Fibroblast of lung (primary cell): ENCODE measurements around the gene CRYL1. TPM values are rescaled to one million over a fixed set of nuclear protein-coding genes. Genes with fewer than 3 reads are reported as not detected.

Experiments used
- DNase-seq, 2 donors: peaks; one replicate each; pipeline versions ENCODE4 v3.0.0 to v3.0.0-alpha.2; 2010; ENCODE audit warnings: low read depth in 2 of 2
- H2AFZ ChIP-seq: 2 replicates; pipeline ENCODE4 v1.5.1; 2012; ENCODE audit warnings: low read length, control low read depth, inconsistent platforms
- H3K27ac ChIP-seq: 2 replicates; pipeline ENCODE4 v1.5.1; 2011; ENCODE audit warnings: low read length, control low read depth; ENCODE audit not compliant: insufficient read depth
- H3K27me3 ChIP-seq: 2 replicates; pipeline ENCODE4 v1.5.1; 2011; ENCODE audit warnings: mild to moderate bottlenecking, low read length; ENCODE audit not compliant: control insufficient read depth, insufficient read depth
- H3K36me3 ChIP-seq: 2 replicates; pipeline ENCODE4 v1.5.1; 2011; ENCODE audit warnings: low read length; ENCODE audit not compliant: control insufficient read depth, insufficient read depth
- H3K4me1 ChIP-seq: 2 replicates; pipeline ENCODE4 v1.5.1; 2011; ENCODE audit warnings: low read length; ENCODE audit not compliant: control insufficient read depth, insufficient read depth; ENCODE audit errors: extremely low read depth
- H3K4me2 ChIP-seq: 2 replicates; pipeline ENCODE4 v1.5.1; 2011; ENCODE audit warnings: low read length, control low read depth; ENCODE audit not compliant: insufficient read depth; ENCODE audit errors: extremely low read depth
- H3K4me3 ChIP-seq, 4 experiments: fragments of 200-600 bp in 1 of 4; sonication (generic) in 1 of 4; replicated peaks in 1 of 4; 2 replicates each; pipeline ENCODE4 v1.5.1; 2011 to 2016; ENCODE audit warnings: low read length in 4 of 4, low read depth in 3 of 4, mild to moderate bottlenecking in 3 of 4, control low read depth in 2 of 4, inconsistent platforms in 1 of 4, mixed read lengths in 1 of 4; ENCODE audit not compliant: insufficient read depth in 1 of 4; ENCODE audit errors: control extremely low read depth in 1 of 4
- H3K79me2 ChIP-seq: 2 replicates; pipeline ENCODE4 v1.5.1; 2012; ENCODE audit warnings: mild to moderate bottlenecking, low read length, inconsistent platforms; ENCODE audit not compliant: control insufficient read depth, insufficient read depth
- H3K9ac ChIP-seq: 2 replicates; pipeline ENCODE4 v1.5.1; 2011; ENCODE audit warnings: mild to moderate bottlenecking, low read length, control low read depth; ENCODE audit not compliant: insufficient read depth
- H3K9me3 ChIP-seq: 2 replicates; pipeline ENCODE4 v1.5.1; 2012; ENCODE audit warnings: low read depth, low read length; ENCODE audit not compliant: control insufficient read depth, insufficient read depth
- H4K20me1 ChIP-seq: 2 replicates; pipeline ENCODE4 v1.5.1; 2011; ENCODE audit warnings: low read length; ENCODE audit not compliant: control insufficient read depth, insufficient read depth; ENCODE audit errors: extremely low read depth
- EZH2 ChIP-seq: IDR thresholded peaks from 2 replicates; pipeline ENCODE4 v1.5.1; 2012; ENCODE audit warnings: low read length, control low read depth, mild to moderate bottlenecking; ENCODE audit errors: missing control alignments
- polyA plus RNA-seq, 2 donors: library from polyadenylated mRNA; depleted of rRNA in 1 of 2; stranded (reverse) in 1 of 2; unstranded in 1 of 2; fragments of >200 nt; gene quantifications; 2 replicates each; pipeline ENCODE4 v1.2.1, GENCODE V29; 2011 to 2012; ENCODE audit warnings: missing spikeins in 1 of 2
- total RNA-seq: library from RNA; depleted of rRNA; stranded (reverse); fragments of >200 nt; gene quantifications from 2 replicates; pipeline ENCODE4 v1.2.1, GENCODE V29; 2014
- TF ChIP-seq, protein P1 (sequence below), 2 donors: IDR thresholded peaks in 1 of 2; conservative IDR thresholded peaks in 1 of 2; 1 replicate in 1 of 2; 2 replicates in 1 of 2; pipeline ENCODE4 v1.5.1; 2011 to 2012; ENCODE audit warnings: low read length in 2 of 2, control low read depth in 1 of 2, inconsistent platforms in 1 of 2, low read depth in 1 of 2, mild to moderate bottlenecking in 1 of 2

CRYL1 gene
- total and polyA plus RNA-seq, 2 donors (not counting 1 experiment from before 2014, with no cell fraction given) = 18.3 to 20.1 TPM

DNA sequence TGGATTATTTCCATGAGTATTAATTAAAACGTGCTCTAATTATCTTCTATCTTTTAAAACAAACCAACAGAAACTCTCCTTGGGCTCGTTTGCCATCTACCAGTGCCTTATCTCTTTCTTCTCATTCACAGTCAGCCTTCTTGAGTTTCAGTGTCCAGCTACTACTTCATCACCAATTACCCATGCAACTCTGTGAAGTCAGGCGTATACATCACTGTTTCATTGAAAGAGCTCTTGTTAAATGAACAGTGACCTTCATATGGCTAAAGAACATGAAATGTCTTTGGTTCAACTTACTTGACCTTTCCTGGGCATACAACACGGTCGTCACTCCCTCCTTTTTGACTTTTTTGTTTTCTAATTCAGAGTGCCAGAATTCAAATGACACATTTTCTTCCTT is 36.1 kb upstream of the CRYL1 start:
- Histone ChIP-seq H3K27ac (no peak overlapping the region), H3K27me3 (no peaks in the 10 kb centered on the region), H4K20me1 (no peaks in the 10 kb centered on the region), H2AFZ (no peak overlapping the region), H3K9ac (no peak overlapping the region), H3K79me2 (no peaks in the 10 kb centered on the region), H3K9me3 (no peaks in the 10 kb centered on the region), H3K4me3 (no peak overlapping the region), H3K4me1 (no peaks in the 10 kb centered on the region), H3K36me3 (no peaks in the 10 kb centered on the region), H3K4me2 (no peak overlapping the region)
- DNase-seq = no peak
- TF ChIP-seq EZH2 = no peak
- TF ChIP-seq, protein P1, sequence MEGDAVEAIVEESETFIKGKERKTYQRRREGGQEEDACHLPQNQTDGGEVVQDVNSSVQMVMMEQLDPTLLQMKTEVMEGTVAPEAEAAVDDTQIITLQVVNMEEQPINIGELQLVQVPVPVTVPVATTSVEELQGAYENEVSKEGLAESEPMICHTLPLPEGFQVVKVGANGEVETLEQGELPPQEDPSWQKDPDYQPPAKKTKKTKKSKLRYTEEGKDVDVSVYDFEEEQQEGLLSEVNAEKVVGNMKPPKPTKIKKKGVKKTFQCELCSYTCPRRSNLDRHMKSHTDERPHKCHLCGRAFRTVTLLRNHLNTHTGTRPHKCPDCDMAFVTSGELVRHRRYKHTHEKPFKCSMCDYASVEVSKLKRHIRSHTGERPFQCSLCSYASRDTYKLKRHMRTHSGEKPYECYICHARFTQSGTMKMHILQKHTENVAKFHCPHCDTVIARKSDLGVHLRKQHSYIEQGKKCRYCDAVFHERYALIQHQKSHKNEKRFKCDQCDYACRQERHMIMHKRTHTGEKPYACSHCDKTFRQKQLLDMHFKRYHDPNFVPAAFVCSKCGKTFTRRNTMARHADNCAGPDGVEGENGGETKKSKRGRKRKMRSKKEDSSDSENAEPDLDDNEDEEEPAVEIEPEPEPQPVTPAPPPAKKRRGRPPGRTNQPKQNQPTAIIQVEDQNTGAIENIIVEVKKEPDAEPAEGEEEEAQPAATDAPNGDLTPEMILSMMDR (conservative IDR thresholded peaks at IDR 0.05 in 1 of 2, IDR thresholded peaks at IDR 0.05 in 1 of 2; ENCODE audit: low read depth in 1 of 2, low read length in 2 of 2) = no peak

DNA sequence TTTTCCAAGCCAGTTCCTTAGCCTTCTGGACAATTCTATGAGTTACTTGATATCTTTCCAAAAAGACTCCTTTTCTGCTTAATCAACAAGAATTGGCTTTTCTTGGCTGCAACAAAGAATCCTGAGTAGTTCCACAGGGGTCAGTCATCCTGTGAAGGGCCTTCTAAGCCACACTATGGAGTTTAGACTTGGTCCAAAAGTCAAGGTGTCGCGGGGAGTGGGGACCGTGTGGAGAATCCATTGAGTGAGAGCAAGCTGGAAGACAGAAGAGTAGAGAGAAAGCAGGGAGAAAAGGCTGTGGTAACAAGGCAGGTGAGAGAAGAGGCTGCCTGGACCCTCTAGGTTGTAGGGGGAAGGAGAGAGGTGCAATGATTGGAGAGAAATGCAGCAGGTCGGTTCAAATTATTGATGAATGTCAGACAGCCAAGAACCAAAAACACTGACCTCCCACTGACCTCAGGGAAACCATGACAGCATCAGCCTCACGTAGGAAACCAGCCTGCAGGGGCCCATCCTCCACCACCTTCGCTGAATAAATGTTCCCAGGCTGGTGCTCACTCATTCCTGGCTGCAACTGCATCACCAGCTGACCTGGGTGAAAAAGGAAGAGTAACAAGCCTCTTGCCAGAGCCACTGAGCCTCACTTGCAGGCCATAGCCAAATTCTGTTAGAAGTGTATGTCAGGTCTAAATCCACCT is 34.2 kb upstream of the CRYL1 start:
- DNase-seq = no peak
- H2AFZ ChIP-seq = no peak overlapping the region
- H3K9ac ChIP-seq = no peak overlapping the region
- no peak overlapping the region for H3K4me2 ChIP-seq
- H3K27me3 ChIP-seq = no peaks in the 10 kb centered on the region
- no peaks in the 10 kb centered on the region for H3K79me2 ChIP-seq
- no peak overlapping the region for H3K4me3 ChIP-seq
- no peaks in the 10 kb centered on the region for H3K4me1 ChIP-seq
- no peaks in the 10 kb centered on the region for H4K20me1 ChIP-seq
- H3K9me3 ChIP-seq = no peaks in the 10 kb centered on the region
- TF ChIP-seq, protein P1 (conservative IDR thresholded peaks at IDR 0.05 in 1 of 2, IDR thresholded peaks at IDR 0.05 in 1 of 2; ENCODE audit: low read depth in 1 of 2, low read length in 2 of 2) = no peak
- TF ChIP-seq EZH2 = no peak
- H3K27ac ChIP-seq = no peak overlapping the region
- H3K36me3 ChIP-seq = no peaks in the 10 kb centered on the region

DNA sequence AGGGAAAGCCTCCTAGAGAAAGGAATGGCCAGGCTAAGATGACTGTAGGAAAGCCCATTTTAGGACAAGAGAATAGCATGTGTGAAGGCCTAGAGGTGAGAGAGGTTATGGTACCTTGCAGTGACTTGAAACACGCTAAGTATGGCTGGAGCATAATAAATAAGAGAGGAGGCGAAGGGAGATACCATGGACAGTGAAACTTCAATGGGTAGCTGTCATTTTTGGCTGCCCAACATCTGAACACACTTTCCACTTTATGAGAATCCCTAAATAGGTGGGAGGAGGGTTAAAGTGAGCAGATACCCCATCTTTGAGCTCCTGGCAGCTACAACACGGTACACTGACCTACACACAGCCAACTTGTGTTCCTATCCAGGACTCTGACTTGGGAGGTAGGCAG is 33.3 kb upstream of the CRYL1 start:
- Histone ChIP-seq H3K4me2 (no peak overlapping the region), H3K9ac (no peak overlapping the region), H3K36me3 (no peaks in the 10 kb centered on the region), H3K9me3 (no peaks in the 10 kb centered on the region), H3K4me3 (no peak overlapping the region), H3K79me2 (no peaks in the 10 kb centered on the region), H2AFZ (no peak overlapping the region), H3K4me1 (no peaks in the 10 kb centered on the region), H4K20me1 (no peaks in the 10 kb centered on the region), H3K27ac (no peak overlapping the region), H3K27me3 (no peaks in the 10 kb centered on the region)
- no peak for TF ChIP-seq EZH2
- TF ChIP-seq, protein P1 (conservative IDR thresholded peaks at IDR 0.05 in 1 of 2, IDR thresholded peaks at IDR 0.05 in 1 of 2; ENCODE audit: low read depth in 1 of 2, low read length in 2 of 2) = no peak
- DNase-seq = no peak
